HCT116 (cell line): ENCODE measurements around the gene RPL28. TPM values are rescaled to one million over a fixed set of nuclear protein-coding genes. Genes with fewer than 3 reads are reported as not detected.

Experiments
- ATAC-seq: fragments of 200-7000 bp; cut with Tn5 transposase; 2 replicates; pipeline ENCODE4 v1.9.1; 2020; ENCODE audit warnings: mild to moderate bottlenecking, moderate library complexity
- BruUV-seq: library from RNA; stranded (reverse); fragments of 400-500 nt; replicated peaks from 2 replicates; lab custom pipeline; 2021; lab: Mats Ljungman, UMichigan
- CTCF ChIA-PET: fragments of 300-600 bp; sonication (Branson Sonifier 250); formaldehyde crosslinking; loops from one replicate; lab custom pipeline; 2021; ENCODE audit warnings: antibody characterized with exemption; lab: Charles Lee
- POLR2A ChIA-PET: fragments of 300-600, 350-600 bp; sonication (Branson Sonifier 250); formaldehyde crosslinking; loops from one replicate; lab custom pipeline; 2021; ENCODE audit warnings: antibody characterized with exemption; lab: Charles Lee
- RAD21 ChIA-PET, 2 experiments: fragments of 300-600 bp; sonication (Branson Sonifier 250); formaldehyde crosslinking; loops; one replicate each; lab custom pipeline; 2023; ENCODE audit warnings: low total read pairs in 2 of 2; ENCODE audit not compliant: uncharacterized antibody in 2 of 2, unreplicated experiment in 2 of 2, low non-redundant PET in 1 of 2; lab: Charles Lee
- DNase-seq: peaks from one replicate; pipeline ENCODE4 v3.0.0-alpha.2; 2010; ENCODE audit warnings: low read depth, low spot score
- H2AFZ ChIP-seq: fragments of 200-600 bp; shearing (Covaris generic), sonication (generic); 2 replicates; pipeline ENCODE4 v1.6.1; 2017; ENCODE audit warnings: low read depth, mixed run types, mixed read lengths, antibody characterized with exemption, low read length; ENCODE audit not compliant: poor library complexity, severe bottlenecking
- H3K27ac ChIP-seq: 2 replicates; pipeline ENCODE4 v1.5.1; 2012; ENCODE audit warnings: low read depth, low read length
- H3K27me3 ChIP-seq: fragments of 200-600 bp; sonication (generic); 2 replicates; pipeline ENCODE4 v1.6.1; 2016; ENCODE audit warnings: mixed run types, low read length, mixed read lengths; ENCODE audit not compliant: insufficient read depth
- H3K36me3 ChIP-seq, 2 experiments: fragments of 200-500 bp in 1 of 2; fragments of 200-600 bp in 1 of 2; sonication (Bioruptor generic) in 1 of 2; sonication (generic) in 1 of 2; 2 replicates each; pipeline versions ENCODE4 v1.5.1 to v1.6.1; 2014 to 2016; ENCODE audit warnings: low read length in 2 of 2, inconsistent platforms in 1 of 2, mixed read lengths in 1 of 2, mixed run types in 1 of 2; ENCODE audit not compliant: insufficient read depth in 2 of 2, control insufficient read depth in 1 of 2
- H3K4me1 ChIP-seq, 2 experiments: fragments of 200-600 bp in 1 of 2; sonication (generic) in 1 of 2; 2 replicates each; pipeline versions ENCODE4 v1.5.1 to v1.6.1; 2012 to 2017; ENCODE audit warnings: low read length in 2 of 2, inconsistent platforms in 1 of 2, mild to moderate bottlenecking in 1 of 2, mixed read lengths in 1 of 2, mixed run types in 1 of 2, moderate library complexity in 1 of 2; ENCODE audit not compliant: insufficient read depth in 2 of 2, control insufficient read depth in 1 of 2
- H3K4me2 ChIP-seq: fragments of 200-600 bp; sonication (generic); 2 replicates; pipeline ENCODE4 v1.6.1; 2017; ENCODE audit warnings: mixed run types, low read length, mixed read lengths
- H3K4me3 ChIP-seq, 2 experiments: fragments of 200-600 bp in 1 of 2; sonication (generic) in 1 of 2; replicated peaks in 1 of 2; 2 replicates each; pipeline ENCODE4 v1.5.1; 2011 to 2016; ENCODE audit warnings: low read length in 2 of 2, control low read depth in 1 of 2, low read depth in 1 of 2, mild to moderate bottlenecking in 1 of 2, mixed read lengths in 1 of 2, mixed run types in 1 of 2
- H3K79me2 ChIP-seq: fragments of 200-600 bp; sonication (generic); 2 replicates; pipeline ENCODE4 v1.6.1; 2017; ENCODE audit warnings: mild to moderate bottlenecking, mixed run types, low read length, moderate library complexity, mixed read lengths; ENCODE audit not compliant: insufficient read depth
- H3K9ac ChIP-seq: fragments of 200-600 bp; sonication (generic); 2 replicates; pipeline ENCODE4 v1.6.1; 2016; ENCODE audit warnings: low read length, mixed read lengths
- H3K9me2 ChIP-seq: fragments of 200-600 bp; sonication (generic), shearing (Covaris generic); 2 replicates; pipeline ENCODE4 v1.6.1; 2017; ENCODE audit warnings: mixed run types, mild to moderate bottlenecking, moderate library complexity; ENCODE audit not compliant: insufficient read depth
- H3K9me3 ChIP-seq, 2 experiments: fragments of 200-500 bp in 1 of 2; fragments of 200-600 bp in 1 of 2; sonication (Bioruptor generic) in 1 of 2; sonication (generic) in 1 of 2; 2 replicates each; pipeline ENCODE4 v1.6.1; 2014 to 2017; ENCODE audit warnings: low read length in 2 of 2, mixed read lengths in 2 of 2, inconsistent platforms in 1 of 2, low read depth in 1 of 2, mild to moderate bottlenecking in 1 of 2, mixed run types in 1 of 2, moderate library complexity in 1 of 2; ENCODE audit not compliant: control insufficient read depth in 1 of 2, insufficient read depth in 1 of 2
- H4K20me1 ChIP-seq: fragments of 200-600 bp; sonication (generic), shearing (Covaris generic); 2 replicates; pipeline ENCODE4 v1.6.1; 2017; ENCODE audit warnings: mixed run types, mild to moderate bottlenecking, moderate library complexity; ENCODE audit not compliant: insufficient read depth
- CBX3 ChIP-seq: IDR thresholded peaks from 2 replicates; pipeline ENCODE4 v1.6.1; 2012; ENCODE audit warnings: low read depth
- CEBPB ChIP-seq: IDR thresholded peaks from 2 replicates; pipeline ENCODE4 v1.6.1; 2012; ENCODE audit warnings: low read depth
- EGR1 ChIP-seq: IDR thresholded peaks from 2 replicates; pipeline ENCODE4 v1.6.1; 2012; ENCODE audit warnings: low read depth
- ELF1 ChIP-seq: IDR thresholded peaks from 2 replicates; pipeline ENCODE4 v1.6.1; 2012; ENCODE audit warnings: low read depth, borderline replicate concordance
- EZH2 ChIP-seq: fragments of 200-600 bp; sonication (generic); IDR thresholded peaks from 2 replicates; pipeline ENCODE4 v1.6.1; 2017; ENCODE audit warnings: antibody characterized with exemption, mixed run types
- EZH2phosphoT487 ChIP-seq: fragments of 200-600 bp; IDR thresholded peaks from 2 replicates; pipeline ENCODE4 v1.6.1; 2018; ENCODE audit warnings: antibody characterized with exemption, borderline replicate concordance
- FOSL1 ChIP-seq: IDR thresholded peaks from 2 replicates; pipeline ENCODE4 v1.6.1; 2012; ENCODE audit warnings: low read depth
- MAX ChIP-seq: IDR thresholded peaks from 2 replicates; pipeline ENCODE4 v1.6.1; 2012
- POLR2A ChIP-seq: IDR thresholded peaks from 2 replicates; pipeline ENCODE4 v1.7.0; 2011; ENCODE audit warnings: borderline replicate concordance; ENCODE audit not compliant: insufficient read depth, insufficient read length; ENCODE audit errors: extremely low read depth
- REST ChIP-seq: IDR thresholded peaks from 2 replicates; pipeline ENCODE4 v1.6.1; 2012; ENCODE audit warnings: low read depth
- SRF ChIP-seq: IDR thresholded peaks from 2 replicates; pipeline ENCODE4 v1.6.1; 2012; ENCODE audit warnings: low read depth
- YY1 ChIP-seq: IDR thresholded peaks from 2 replicates; pipeline ENCODE4 v1.6.1; 2011; ENCODE audit warnings: low read length, low read depth, moderate library complexity, mild to moderate bottlenecking; ENCODE audit not compliant: insufficient replicate concordance; ENCODE audit errors: extremely low read depth
- ZBTB33 ChIP-seq: IDR thresholded peaks from 2 replicates; pipeline ENCODE4 v1.6.1; 2011; ENCODE audit warnings: mild to moderate bottlenecking, low read length, moderate library complexity; ENCODE audit not compliant: insufficient replicate concordance; ENCODE audit errors: extremely low read depth
- ZNF274 ChIP-seq: fragments of 200-500 bp; sonication (Bioruptor generic); IDR thresholded peaks from 2 replicates; pipeline ENCODE4 v1.6.1; 2014; ENCODE audit warnings: mild to moderate bottlenecking, low read depth, low read length, inconsistent platforms
- intact Hi-C: fragments of 100-400 bp; cut with micrococcal nuclease; formaldehyde crosslinking; loops from 2 replicates; pipeline ENCODE4 v1.10.0; 2022
- total RNA-seq: library from RNA; stranded (reverse); gene quantifications from one replicate; pipeline ENCODE4 v1.2.1, GENCODE V29; 2021; ENCODE audit not compliant: unreplicated experiment

The RPL28 gene
- total RNA-seq, 1 experiment from 2014 or later = 3,050 TPM

- no TSS peak for BruUV-seq
- Histone ChIP-seq H3K27ac (peak overlapping the region; percentile 95), H3K4me1 (peaks cover 12 to 27% of the 10 kb centered on the region in 2 experiments), H4K20me1 (peaks cover 17% of the 10 kb centered on the region; the same call in 1 of the 2 replicates), H3K4me3 (peak overlapping the region; percentile 81 to 93; a peak in 3 of 4 replicates), H3K9me3 (no peaks in the 10 kb centered on the region), H3K27me3 (no peaks in the 10 kb centered on the region), H2AFZ (no peak overlapping the region), H3K36me3 (peaks cover 41 to 52% of the 10 kb centered on the region in 2 experiments), H3K9ac (peak overlapping the region; percentile 99; the same call in 1 of the 2 replicates), H3K79me2 (peaks cover 54% of the 10 kb centered on the region), H3K4me2 (peak overlapping the region; percentile 83), H3K9me2 (no peaks in the 10 kb centered on the region)
- DNase-seq (no peak), ATAC-seq (no peak)
- intact Hi-C loops = no loop called here
- CTCF ChIA-PET = no interaction called here
- no peak for TF ChIP-seq EZH2
- no peak for TF ChIP-seq SRF
- TF ChIP-seq MAX = no peak
- TF ChIP-seq EZH2phosphoT487 = no peak
- TF ChIP-seq EGR1 = no peak
- no peak for TF ChIP-seq ELF1
- TF ChIP-seq YY1 = no peak
- no peak for TF ChIP-seq FOSL1
- no peak for TF ChIP-seq CEBPB
- TF ChIP-seq ZBTB33 = no peak
- TF ChIP-seq CBX3 = no peak
- no peak for TF ChIP-seq POLR2A
- TF ChIP-seq REST = no peak
- no peak for TF ChIP-seq ZNF274
- POLR2A ChIA-PET = interaction anchor here (1.1 to 1.9 kb wide), 3 partner anchors 9 to 126 kb away, joined by 3 to 6 read pairs (median 4); partner anchors contain the start of genes HSPBP1 and KMT5C
- RAD21 ChIA-PET = no interaction called here
These were observed 19.9 kb downstream of the RPL28 start for GRCh38 chr19:55405638-55406037.
